ENCODE measurements around the gene ACP4. TPM values are rescaled to one million over a fixed set of nuclear protein-coding genes. Genes with fewer than 3 reads are reported as not detected.
"Not testable (repeated sequence)": the region's sequence is repeated elsewhere in the genome, so short reads cannot be mapped to it uniquely, and the experiment has no call there.

The ACP4 gene
- total and polyA plus RNA-seq, 2 donors (not counting 1 experiment from before 2014, with no cell fraction given) = not detected

GRCh38 chr19:50745221-50745620 is 45.0 kb upstream of the ACP4 start:
- no peak for ATAC-seq (ENCODE audit: low read depth)
- no peak for DNase-seq
- Mint-ChIP-seq H3K27ac (no peak overlapping the region), H3K27me3 (peaks cover 25% of the 10 kb centered on the region), H3K4me3 (no peak overlapping the region), H3K4me1 (no peaks in the 10 kb centered on the region), H3K9me3 (ENCODE audit: insufficient read depth) (no peaks in the 10 kb centered on the region)
- Histone ChIP-seq H3K36me3 (replicated peaks in 1 of 2; ENCODE audit: control extremely low read depth in 1 of 2, control insufficient read depth in 1 of 2, extremely low read depth in 1 of 2, insufficient read depth in 2 of 2, low read length in 1 of 2) (no peaks in the 10 kb centered on the region), H4K20me1 (ENCODE audit: control insufficient read depth, insufficient read depth, low read length, poor library complexity, severe bottlenecking) (no peaks in the 10 kb centered on the region), H3K4me3 (ENCODE audit: control extremely low read depth in 1 of 5, extremely low read depth in 1 of 5, insufficient read depth in 1 of 5, low read depth in 2 of 5, low read length in 4 of 5) (no peak overlapping the region), H3K4me1 (ENCODE audit: control insufficient read depth in 2 of 2, insufficient read depth in 2 of 2, low read length in 2 of 2) (no peaks in the 10 kb centered on the region), H3K9me3 (ENCODE audit: control extremely low read depth in 1 of 3, control insufficient read depth in 2 of 3, insufficient read depth in 1 of 3, low read length in 2 of 3) (peaks cover 0 to 8% (median 0%) of the 10 kb centered on the region in 3 donors), H3K9ac (ENCODE audit: low read length) (no peak overlapping the region), H3K4me2 (replicated peaks; ENCODE audit: low read depth, low read length, poor library complexity, severe bottlenecking) (no peak overlapping the region), H2AFZ (ENCODE audit: insufficient read depth, low read depth, low read length, poor library complexity, severe bottlenecking) (no peak overlapping the region), H3K27me3 (replicated peaks in 1 of 4; ENCODE audit: control extremely low read depth in 1 of 4, control insufficient read depth in 3 of 4, insufficient read depth in 4 of 4, low read length in 3 of 4) (peaks cover 0 to 9% (median 2%) of the 10 kb centered on the region in 4 experiments), H3K79me2 (ENCODE audit: control insufficient read depth, insufficient read depth, low read length) (no peaks in the 10 kb centered on the region), H3K27ac (ENCODE audit: low read length in 2 of 2) (no peak overlapping the region)
- POLR2A ChIA-PET = no interaction called here
- intact Hi-C loops (cut with micrococcal nuclease) = no loop called here
- TF ChIP-seq EZH2 (IDR thresholded peaks at IDR 0.05; ENCODE audit: borderline replicate concordance, insufficient read depth, low read depth, low read length, poor library complexity, severe bottlenecking) (no peak), CTCF (IDR thresholded peaks at IDR 0.05) (no peak)
- CTCF ChIA-PET = no interaction called here
- 100% methylated on average over 1 of the region's 10 CpGs for WGBS (ENCODE audit: insufficient coverage)

GRCh38 chr19:50747141-50747540 is 43.1 kb upstream of the ACP4 start:
- H3K4me1 ChIP-seq (ENCODE audit: control insufficient read depth in 2 of 2, insufficient read depth in 2 of 2, low read length in 2 of 2); H3K27ac ChIP-seq (ENCODE audit: low read length in 2 of 2); CTCF ChIA-PET; H3K9me3 Mint-ChIP-seq (ENCODE audit: insufficient read depth); H3K27me3 ChIP-seq (replicated peaks in 1 of 4; ENCODE audit: control extremely low read depth in 1 of 4, control insufficient read depth in 3 of 4, insufficient read depth in 4 of 4, low read length in 3 of 4); H2AFZ ChIP-seq (ENCODE audit: insufficient read depth, low read depth, low read length, poor library complexity, severe bottlenecking); H3K4me1 Mint-ChIP-seq; H3K9me3 ChIP-seq (ENCODE audit: control extremely low read depth in 1 of 3, control insufficient read depth in 2 of 3, insufficient read depth in 1 of 3, low read length in 2 of 3); H3K27ac Mint-ChIP-seq; H3K36me3 ChIP-seq (replicated peaks in 1 of 2; ENCODE audit: control extremely low read depth in 1 of 2, control insufficient read depth in 1 of 2, extremely low read depth in 1 of 2, insufficient read depth in 2 of 2, low read length in 1 of 2); H3K4me3 ChIP-seq (ENCODE audit: control extremely low read depth in 1 of 5, extremely low read depth in 1 of 5, insufficient read depth in 1 of 5, low read depth in 2 of 5, low read length in 4 of 5); intact Hi-C loops (cut with micrococcal nuclease); ATAC-seq (ENCODE audit: low read depth); H4K20me1 ChIP-seq (ENCODE audit: control insufficient read depth, insufficient read depth, low read length, poor library complexity, severe bottlenecking); H3K9ac ChIP-seq (ENCODE audit: low read length); H3K79me2 ChIP-seq (ENCODE audit: control insufficient read depth, insufficient read depth, low read length); DNase-seq; H3K4me2 ChIP-seq (replicated peaks; ENCODE audit: low read depth, low read length, poor library complexity, severe bottlenecking); POLR2A ChIA-PET; H3K4me3 Mint-ChIP-seq; H3K27me3 Mint-ChIP-seq: not testable (repeated sequence)
- 95% methylated on average over 11 of the region's 14 CpGs for WGBS (ENCODE audit: insufficient coverage)
